Upper lobe of right lung (tissue), 1 donor: ENCODE data around the gene TMEM178B. TPM values are rescaled to one million over a fixed set of nuclear protein-coding genes. Genes with fewer than 3 reads are reported as not detected.

Experiments used
- ATAC-seq: fragments of 200-7000 bp; cut with Tn5 transposase; one replicate; pipeline ENCODE4 v1.9.1; 2020; ENCODE audit warnings: mild to moderate bottlenecking, moderate library complexity
- DNase-seq: peaks from one replicate; pipeline ENCODE4 v3.0.0-alpha.2; 2020
- H3K27ac ChIP-seq: fragments of 200-600 bp; one replicate; pipeline ENCODE4 v1.8.0; 2022
- H3K27me3 ChIP-seq: fragments of 200-600 bp; one replicate; pipeline ENCODE4 v1.8.0; 2022; ENCODE audit warnings: mild to moderate bottlenecking
- H3K36me3 ChIP-seq: fragments of 200-600 bp; one replicate; pipeline ENCODE4 v1.8.0; 2022
- H3K4me1 ChIP-seq: fragments of 200-600 bp; one replicate; pipeline ENCODE4 v1.8.0; 2022
- H3K4me3 ChIP-seq: fragments of 200-600 bp; one replicate; pipeline ENCODE4 v1.8.0; 2022; ENCODE audit warnings: mild to moderate bottlenecking
- H3K9me3 ChIP-seq: fragments of 200-600 bp; one replicate; pipeline ENCODE4 v1.8.0; 2022
- CTCF ChIP-seq: fragments of 200-600 bp; IDR thresholded peaks from one replicate; pipeline ENCODE4 v1.8.0; 2022; ENCODE audit warnings: antibody characterized with exemption
- intact Hi-C: fragments of 100-400 bp; cut with DNase I; formaldehyde crosslinking; loops from one replicate; pipeline ENCODE4 v1.11.0; 2022
- total RNA-seq: library from RNA; stranded (reverse); fragmentation: NEBNext Ultra II Directional; extraction: Animal tissue kit (Norgen Biotek cat#: 25700); gene quantifications from one replicate; pipeline ENCODE4 v1.2.1, GENCODE V29; 2021
- donor health status: DM: no; HTN: yes; CAD: no; lungs with severe emphysema.

TMEM178B gene
- total RNA-seq, 1 donor from 2014 or later, result 1.4 TPM

- H3K27me3 ChIP-seq, result no peaks in the 10 kb centered on the region
- DNase-seq, result no peak
- no peaks in the 10 kb centered on the region for H3K36me3 ChIP-seq
- intact Hi-C loops, result no loop called here
- TF ChIP-seq CTCF, result no peak
- no peak overlapping the region for H3K4me3 ChIP-seq
- no peaks in the 10 kb centered on the region for H3K9me3 ChIP-seq
- H3K4me1 ChIP-seq, result no peaks in the 10 kb centered on the region
- no peak for ATAC-seq
- no peak overlapping the region for H3K27ac ChIP-seq
Observed at GRCh38 chr7:141525973-141526514, 452.2 kb downstream of the TMEM178B start.

DNA sequence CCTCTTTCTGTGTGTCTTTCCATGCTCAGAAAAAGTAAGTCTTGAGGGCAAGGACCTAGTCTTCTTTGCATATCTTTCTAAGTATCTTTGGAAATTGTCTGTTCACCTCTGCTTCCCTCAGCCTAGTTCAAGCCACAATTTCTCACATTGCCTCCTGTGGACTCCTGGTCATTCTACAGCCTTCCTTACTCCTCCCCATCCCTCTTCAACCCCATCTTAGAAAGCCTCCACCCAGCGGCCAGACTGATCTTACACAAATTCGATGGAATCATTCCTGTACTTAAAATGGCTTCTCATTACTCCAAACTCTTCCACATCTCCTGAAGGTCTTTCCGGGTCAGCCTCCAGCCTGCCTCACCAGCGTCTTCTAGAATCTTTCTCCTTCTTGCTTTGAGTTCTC is 453.2 kb downstream of the TMEM178B start:
- Histone ChIP-seq H3K9me3 (no peaks in the 10 kb centered on the region), H3K27ac (no peak overlapping the region), H3K36me3 (no peaks in the 10 kb centered on the region), H3K27me3 (no peaks in the 10 kb centered on the region), H3K4me1 (no peaks in the 10 kb centered on the region), H3K4me3 (no peak overlapping the region)
- intact Hi-C loops, result no loop called here
- ATAC-seq (no peak), DNase-seq (no peak)
- TF ChIP-seq CTCF, result no peak

- no peaks in the 10 kb centered on the region for H3K4me1 ChIP-seq
- no peak overlapping the region for H3K27ac ChIP-seq
- no peaks in the 10 kb centered on the region for H3K36me3 ChIP-seq
- intact Hi-C loops, result no loop called here
- no peaks in the 10 kb centered on the region for H3K27me3 ChIP-seq
- H3K4me3 ChIP-seq, result no peak overlapping the region
- no peak for DNase-seq
- H3K9me3 ChIP-seq, result no peaks in the 10 kb centered on the region
- ATAC-seq, result no peak
- no peak for TF ChIP-seq CTCF
Observed at GRCh38 chr7:141528399-141528798, 454.5 kb downstream of the TMEM178B start.

Other genes with a start within 250 kb of the TMEM178B start
- gene BRAF, start 149.1 kb upstream of the TMEM178B start, total RNA-seq, result 40.2 TPM
- gene MRPS33, start 59.1 kb upstream of the TMEM178B start, total RNA-seq, result 27.4 TPM